Fibroblast of lung (primary cell): Measurements from ENCODE around the gene CDK6. TPM values are rescaled to one million over a fixed set of nuclear protein-coding genes. Genes with fewer than 3 reads are reported as not detected.

Experiments
- DNase-seq, 2 donors: peaks; one replicate each; pipeline versions ENCODE4 v3.0.0 to v3.0.0-alpha.2; 2010; ENCODE audit warnings: low read depth in 2 of 2
- H2AFZ ChIP-seq: 2 replicates; pipeline ENCODE4 v1.5.1; 2012; ENCODE audit warnings: low read length, control low read depth, inconsistent platforms
- H3K27ac ChIP-seq: 2 replicates; pipeline ENCODE4 v1.5.1; 2011; ENCODE audit warnings: low read length, control low read depth; ENCODE audit not compliant: insufficient read depth
- H3K27me3 ChIP-seq: 2 replicates; pipeline ENCODE4 v1.5.1; 2011; ENCODE audit warnings: mild to moderate bottlenecking, low read length; ENCODE audit not compliant: control insufficient read depth, insufficient read depth
- H3K36me3 ChIP-seq: 2 replicates; pipeline ENCODE4 v1.5.1; 2011; ENCODE audit warnings: low read length; ENCODE audit not compliant: control insufficient read depth, insufficient read depth
- H3K4me1 ChIP-seq: 2 replicates; pipeline ENCODE4 v1.5.1; 2011; ENCODE audit warnings: low read length; ENCODE audit not compliant: control insufficient read depth, insufficient read depth; ENCODE audit errors: extremely low read depth
- H3K4me2 ChIP-seq: 2 replicates; pipeline ENCODE4 v1.5.1; 2011; ENCODE audit warnings: low read length, control low read depth; ENCODE audit not compliant: insufficient read depth; ENCODE audit errors: extremely low read depth
- H3K4me3 ChIP-seq, 4 experiments: fragments of 200-600 bp in 1 of 4; sonication (generic) in 1 of 4; replicated peaks in 1 of 4; 2 replicates each; pipeline ENCODE4 v1.5.1; 2011 to 2016; ENCODE audit warnings: low read length in 4 of 4, low read depth in 3 of 4, mild to moderate bottlenecking in 3 of 4, control low read depth in 2 of 4, inconsistent platforms in 1 of 4, mixed read lengths in 1 of 4; ENCODE audit not compliant: insufficient read depth in 1 of 4; ENCODE audit errors: control extremely low read depth in 1 of 4
- H3K79me2 ChIP-seq: 2 replicates; pipeline ENCODE4 v1.5.1; 2012; ENCODE audit warnings: mild to moderate bottlenecking, low read length, inconsistent platforms; ENCODE audit not compliant: control insufficient read depth, insufficient read depth
- H3K9ac ChIP-seq: 2 replicates; pipeline ENCODE4 v1.5.1; 2011; ENCODE audit warnings: mild to moderate bottlenecking, low read length, control low read depth; ENCODE audit not compliant: insufficient read depth
- H3K9me3 ChIP-seq: 2 replicates; pipeline ENCODE4 v1.5.1; 2012; ENCODE audit warnings: low read depth, low read length; ENCODE audit not compliant: control insufficient read depth, insufficient read depth
- H4K20me1 ChIP-seq: 2 replicates; pipeline ENCODE4 v1.5.1; 2011; ENCODE audit warnings: low read length; ENCODE audit not compliant: control insufficient read depth, insufficient read depth; ENCODE audit errors: extremely low read depth
- EZH2 ChIP-seq: IDR thresholded peaks from 2 replicates; pipeline ENCODE4 v1.5.1; 2012; ENCODE audit warnings: low read length, control low read depth, mild to moderate bottlenecking; ENCODE audit errors: missing control alignments
- polyA plus RNA-seq, 2 donors: library from polyadenylated mRNA; depleted of rRNA in 1 of 2; stranded (reverse) in 1 of 2; unstranded in 1 of 2; fragments of >200 nt; gene quantifications; 2 replicates each; pipeline ENCODE4 v1.2.1, GENCODE V29; 2011 to 2012; ENCODE audit warnings: missing spikeins in 1 of 2
- total RNA-seq: library from RNA; depleted of rRNA; stranded (reverse); fragments of >200 nt; gene quantifications from 2 replicates; pipeline ENCODE4 v1.2.1, GENCODE V29; 2014
- TF ChIP-seq, protein P1 (sequence below), 2 donors: IDR thresholded peaks in 1 of 2; conservative IDR thresholded peaks in 1 of 2; 1 replicate in 1 of 2; 2 replicates in 1 of 2; pipeline ENCODE4 v1.5.1; 2011 to 2012; ENCODE audit warnings: low read length in 2 of 2, control low read depth in 1 of 2, inconsistent platforms in 1 of 2, low read depth in 1 of 2, mild to moderate bottlenecking in 1 of 2

The CDK6 gene
- total and polyA plus RNA-seq, 2 donors (not counting 1 experiment from before 2014, with no cell fraction given), result 17.8 to 19.2 TPM

DNA sequence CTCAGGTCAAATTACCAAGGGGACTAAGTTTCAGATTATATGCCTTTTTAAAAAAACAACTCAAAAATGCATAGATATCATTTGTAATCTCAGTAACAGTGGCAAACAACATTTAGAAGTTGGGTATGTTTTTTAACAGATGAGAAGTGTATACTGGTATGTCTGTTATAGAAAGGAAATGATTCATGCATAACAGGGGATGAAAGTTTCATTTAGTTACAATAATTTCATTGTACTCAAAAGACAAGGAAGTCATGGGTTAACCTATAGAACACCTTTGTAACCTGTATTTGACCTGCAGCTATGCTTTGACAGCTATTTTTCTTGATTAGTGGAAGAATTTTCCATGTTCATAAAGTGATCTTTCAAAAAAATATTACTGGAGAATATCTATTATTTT lies 210.8 kb downstream of the CDK6 start:
- no peak overlapping the region for H3K27ac ChIP-seq
- H3K79me2 ChIP-seq, result peaks cover 5% of the 10 kb centered on the region
- no peaks in the 10 kb centered on the region for H3K27me3 ChIP-seq

DNA sequence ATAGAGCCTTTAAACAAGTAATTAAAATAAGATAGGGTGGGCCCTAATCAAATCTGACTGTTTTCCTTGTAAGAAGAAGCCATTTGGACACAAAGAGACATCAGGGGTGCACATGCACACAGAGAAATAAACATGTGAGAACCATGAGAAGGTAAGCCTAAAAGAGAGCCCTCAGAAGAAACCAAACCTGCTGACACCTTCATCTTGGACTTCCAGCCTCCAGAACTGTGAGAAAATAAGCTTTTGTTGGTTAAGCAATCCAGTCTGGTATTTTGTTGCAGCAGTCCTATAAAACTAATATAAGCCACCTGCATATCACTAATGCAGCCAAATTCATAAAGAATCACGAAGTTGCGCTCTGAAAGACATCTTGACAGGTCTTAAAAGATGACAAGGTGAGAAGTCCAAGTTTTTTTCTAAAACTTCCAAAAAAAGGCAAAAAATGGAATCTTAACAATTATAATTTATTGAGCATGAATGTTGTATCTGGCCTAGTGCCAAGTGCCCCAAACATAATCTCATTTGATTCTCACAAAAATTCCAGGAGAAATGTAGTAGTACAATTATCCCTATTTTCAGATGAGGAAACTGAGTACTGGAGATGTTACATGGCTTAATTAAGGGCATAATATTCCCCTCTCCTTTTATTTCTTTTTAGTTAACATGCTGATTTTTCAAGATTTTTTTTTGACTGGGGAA lies 211.9 kb downstream of the CDK6 start:
- Histone ChIP-seq H3K4me2 (no peak overlapping the region), H3K4me3 (no peak overlapping the region), H3K79me2 (peaks cover 3% of the 10 kb centered on the region), H3K9me3 (no peaks in the 10 kb centered on the region), H3K27me3 (no peaks in the 10 kb centered on the region), H3K4me1 (peaks cover 16% of the 10 kb centered on the region), H4K20me1 (no peaks in the 10 kb centered on the region), H3K27ac (no peak overlapping the region), H3K36me3 (peaks cover 1% of the 10 kb centered on the region), H3K9ac (no peak overlapping the region), H2AFZ (no peak overlapping the region)
- no peak for TF ChIP-seq EZH2
- DNase-seq, result no peak

More for the DNA sequence above, 210.8 kb downstream of the CDK6 start:
- no peak overlapping the region for H3K9ac ChIP-seq
- H2AFZ ChIP-seq, result no peak overlapping the region
- DNase-seq, result peak in 1 of 2 donors; percentile 44
- no peaks in the 10 kb centered on the region for H3K36me3 ChIP-seq
- no peaks in the 10 kb centered on the region for H3K9me3 ChIP-seq
- no peaks in the 10 kb centered on the region for H4K20me1 ChIP-seq
- H3K4me2 ChIP-seq, result no peak overlapping the region
- H3K4me3 ChIP-seq, result no peak overlapping the region
- TF ChIP-seq, protein P1, sequence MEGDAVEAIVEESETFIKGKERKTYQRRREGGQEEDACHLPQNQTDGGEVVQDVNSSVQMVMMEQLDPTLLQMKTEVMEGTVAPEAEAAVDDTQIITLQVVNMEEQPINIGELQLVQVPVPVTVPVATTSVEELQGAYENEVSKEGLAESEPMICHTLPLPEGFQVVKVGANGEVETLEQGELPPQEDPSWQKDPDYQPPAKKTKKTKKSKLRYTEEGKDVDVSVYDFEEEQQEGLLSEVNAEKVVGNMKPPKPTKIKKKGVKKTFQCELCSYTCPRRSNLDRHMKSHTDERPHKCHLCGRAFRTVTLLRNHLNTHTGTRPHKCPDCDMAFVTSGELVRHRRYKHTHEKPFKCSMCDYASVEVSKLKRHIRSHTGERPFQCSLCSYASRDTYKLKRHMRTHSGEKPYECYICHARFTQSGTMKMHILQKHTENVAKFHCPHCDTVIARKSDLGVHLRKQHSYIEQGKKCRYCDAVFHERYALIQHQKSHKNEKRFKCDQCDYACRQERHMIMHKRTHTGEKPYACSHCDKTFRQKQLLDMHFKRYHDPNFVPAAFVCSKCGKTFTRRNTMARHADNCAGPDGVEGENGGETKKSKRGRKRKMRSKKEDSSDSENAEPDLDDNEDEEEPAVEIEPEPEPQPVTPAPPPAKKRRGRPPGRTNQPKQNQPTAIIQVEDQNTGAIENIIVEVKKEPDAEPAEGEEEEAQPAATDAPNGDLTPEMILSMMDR (conservative IDR thresholded peaks at IDR 0.05 in 1 of 2, IDR thresholded peaks at IDR 0.05 in 1 of 2; ENCODE audit: low read depth in 1 of 2, low read length in 2 of 2), result no peak
- no peak for TF ChIP-seq EZH2
- H3K4me1 ChIP-seq, result peaks cover 16% of the 10 kb centered on the region

DNA sequence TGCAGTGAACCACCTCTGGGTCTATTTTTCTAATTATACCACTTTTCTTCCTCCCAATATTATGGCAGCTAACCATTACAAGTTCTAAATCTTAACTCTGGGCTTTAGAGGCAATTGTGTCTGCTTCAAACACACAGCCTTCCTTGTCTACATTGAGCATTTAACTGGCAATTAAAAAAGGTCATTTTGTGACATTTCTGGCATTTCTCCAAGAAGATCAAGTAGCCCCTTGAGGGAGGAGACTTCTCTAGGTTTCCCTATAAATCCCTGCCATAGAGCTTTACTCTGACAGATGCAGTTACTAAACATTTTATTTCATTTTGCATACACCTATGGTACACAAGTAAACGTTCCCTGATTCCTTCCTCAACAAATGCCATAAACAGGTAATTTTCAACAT lies 212.8 kb downstream of the CDK6 start:
- peaks cover 16% of the 10 kb centered on the region for H3K4me1 ChIP-seq
- H3K79me2 ChIP-seq, result peaks cover 3% of the 10 kb centered on the region
- no peaks in the 10 kb centered on the region for H3K27me3 ChIP-seq
- TF ChIP-seq, protein P1 (conservative IDR thresholded peaks at IDR 0.05 in 1 of 2, IDR thresholded peaks at IDR 0.05 in 1 of 2; ENCODE audit: low read depth in 1 of 2, low read length in 2 of 2), result no peak
- no peak for TF ChIP-seq EZH2
- no peak overlapping the region for H3K4me2 ChIP-seq
- H2AFZ ChIP-seq, result no peak overlapping the region
- no peak overlapping the region for H3K27ac ChIP-seq
- no peak overlapping the region for H3K4me3 ChIP-seq
- no peak for DNase-seq
- peaks cover 2% of the 10 kb centered on the region for H3K36me3 ChIP-seq
- no peaks in the 10 kb centered on the region for H4K20me1 ChIP-seq
- H3K9me3 ChIP-seq, result no peaks in the 10 kb centered on the region
- no peak overlapping the region for H3K9ac ChIP-seq
